HEK293 (cell line): ENCODE results near the gene DCUN1D5.

Experiments
- ATF2 ChIP-seq: fragments of 450-650 bp; formaldehyde crosslinking; IDR thresholded peaks from 2 replicates; pipeline ENCODE4 v1.5.1; 2016; ENCODE audit warnings: missing biosample characterization, missing genetic modification characterization, low read depth
- CTCF ChIP-seq: fragments of 450-650 bp; formaldehyde crosslinking; IDR thresholded peaks from 2 replicates; pipeline ENCODE4 v1.5.1; 2016; ENCODE audit warnings: missing biosample characterization, missing genetic modification characterization
- HOXA7 ChIP-seq: sonication (generic); formaldehyde crosslinking; IDR thresholded peaks from 2 replicates; pipeline ENCODE4 v1.8.1; 2022; ENCODE audit warnings: missing genetic modification reagents, borderline replicate concordance
- TCF7L2 ChIP-seq: IDR thresholded peaks from 2 replicates; pipeline ENCODE4 v1.6.1; 2011; ENCODE audit warnings: low read depth, mild to moderate bottlenecking, inconsistent platforms, low read length, moderate library complexity, borderline replicate concordance
- YY2 ChIP-seq: fragments of 450-650 bp; formaldehyde crosslinking; IDR thresholded peaks from 2 replicates; pipeline ENCODE4 v1.5.1; 2016; ENCODE audit warnings: missing biosample characterization, missing genetic modification characterization
- ZNF121 ChIP-seq: fragments of 450-650 bp; formaldehyde crosslinking; IDR thresholded peaks from 2 replicates; pipeline ENCODE4 v1.5.1; 2016; ENCODE audit warnings: missing biosample characterization, missing genetic modification characterization
- ZNF140 ChIP-seq: fragments of 450-650 bp; formaldehyde crosslinking; IDR thresholded peaks from 2 replicates; pipeline ENCODE4 v1.5.1; 2016; ENCODE audit warnings: missing biosample characterization, missing genetic modification characterization
- ZNF175 ChIP-seq: fragments of 450-650 bp; formaldehyde crosslinking; IDR thresholded peaks from 2 replicates; pipeline ENCODE4 v1.5.1; 2016; ENCODE audit warnings: missing biosample characterization, missing genetic modification characterization
- ZNF239 ChIP-seq: fragments of 450-650 bp; formaldehyde crosslinking; IDR thresholded peaks from 2 replicates; pipeline ENCODE4 v1.5.1; 2016; ENCODE audit warnings: missing biosample characterization, missing genetic modification characterization
- ZNF280D ChIP-seq: fragments of 450-650 bp; formaldehyde crosslinking; IDR thresholded peaks from 2 replicates; pipeline ENCODE4 v1.5.1; 2016; ENCODE audit warnings: missing biosample characterization, missing genetic modification characterization
- ZNF335 ChIP-seq: fragments of 450-650 bp; formaldehyde crosslinking; conservative IDR thresholded peaks from 2 replicates; pipeline ENCODE4 v1.5.1; 2016; ENCODE audit warnings: missing biosample characterization, missing genetic modification characterization
- ZNF341 ChIP-seq: fragments of 450-650 bp; formaldehyde crosslinking; IDR thresholded peaks from 2 replicates; pipeline ENCODE4; 2016; ENCODE audit warnings: low read depth, missing biosample characterization, missing genetic modification characterization
- ZNF37A ChIP-seq: fragments of 450-650 bp; IDR thresholded peaks from 2 replicates; pipeline ENCODE4 v1.5.1; 2018; ENCODE audit warnings: missing biosample characterization, missing genetic modification characterization
- TF ChIP-seq, protein P1 (sequence below): fragments of 450-650 bp; formaldehyde crosslinking; IDR thresholded peaks from 2 replicates; pipeline ENCODE4 v1.5.1; 2017; ENCODE audit warnings: missing biosample characterization, missing genetic modification characterization

GRCh38 chr11:103078710-103079109 is 13.2 kb downstream of the DCUN1D5 start:
- TF ChIP-seq ZNF280D (no peak), ZNF239 (no peak), CTCF (tag by site-specific recombination) (no peak), HOXA7 (CRISPR knock-in tag) (no peak), ZNF37A (no peak), YY2 (tag by site-specific recombination) (no peak), ZNF121 (no peak), TCF7L2 (no peak), ATF2 (tag by site-specific recombination) (no peak), ZNF175 (tag by site-specific recombination) (no peak), ZNF140 (no peak), ZNF335 (no peak), ZNF341 (tag by site-specific recombination) (no peak)
- TF ChIP-seq, protein P1, sequence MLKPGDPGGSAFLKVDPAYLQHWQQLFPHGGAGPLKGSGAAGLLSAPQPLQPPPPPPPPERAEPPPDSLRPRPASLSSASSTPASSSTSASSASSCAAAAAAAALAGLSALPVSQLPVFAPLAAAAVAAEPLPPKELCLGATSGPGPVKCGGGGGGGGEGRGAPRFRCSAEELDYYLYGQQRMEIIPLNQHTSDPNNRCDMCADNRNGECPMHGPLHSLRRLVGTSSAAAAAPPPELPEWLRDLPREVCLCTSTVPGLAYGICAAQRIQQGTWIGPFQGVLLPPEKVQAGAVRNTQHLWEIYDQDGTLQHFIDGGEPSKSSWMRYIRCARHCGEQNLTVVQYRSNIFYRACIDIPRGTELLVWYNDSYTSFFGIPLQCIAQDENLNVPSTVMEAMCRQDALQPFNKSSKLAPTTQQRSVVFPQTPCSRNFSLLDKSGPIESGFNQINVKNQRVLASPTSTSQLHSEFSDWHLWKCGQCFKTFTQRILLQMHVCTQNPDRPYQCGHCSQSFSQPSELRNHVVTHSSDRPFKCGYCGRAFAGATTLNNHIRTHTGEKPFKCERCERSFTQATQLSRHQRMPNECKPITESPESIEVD (tag by site-specific recombination): no peak
